Measurements from ENCODE around the gene CUL1. TPM values are rescaled to one million over a fixed set of nuclear protein-coding genes. Genes with fewer than 3 reads are reported as not detected.

CUL1 gene
- total and polyA plus RNA-seq, 12 donors, result 14.0 to 53.4 (median 43.5) TPM

DNA sequence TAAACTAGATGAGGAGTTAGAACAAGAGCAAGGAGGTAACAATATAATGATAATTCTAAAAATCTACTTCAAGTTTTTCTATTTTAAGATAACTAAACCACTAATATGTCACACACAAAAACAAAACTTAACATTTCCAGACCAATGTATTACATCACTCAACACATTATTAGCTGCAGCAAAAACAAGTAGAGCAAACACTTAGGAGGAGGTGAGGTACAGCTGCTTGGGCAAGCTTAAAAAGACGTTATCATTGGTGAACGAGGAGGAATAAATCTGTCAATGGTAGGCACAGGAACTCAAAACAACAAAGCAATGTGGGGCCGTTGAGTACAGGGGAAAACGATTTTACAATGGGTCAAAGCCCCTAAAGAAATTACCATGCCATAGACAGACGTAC, 126.6 kb downstream of the CUL1 start:
- H3K36me3 ChIP-seq, result peaks cover 0 to 63% (median 0%) of the 10 kb centered on the region in 9 donors
- TF ChIP-seq, protein P1, sequence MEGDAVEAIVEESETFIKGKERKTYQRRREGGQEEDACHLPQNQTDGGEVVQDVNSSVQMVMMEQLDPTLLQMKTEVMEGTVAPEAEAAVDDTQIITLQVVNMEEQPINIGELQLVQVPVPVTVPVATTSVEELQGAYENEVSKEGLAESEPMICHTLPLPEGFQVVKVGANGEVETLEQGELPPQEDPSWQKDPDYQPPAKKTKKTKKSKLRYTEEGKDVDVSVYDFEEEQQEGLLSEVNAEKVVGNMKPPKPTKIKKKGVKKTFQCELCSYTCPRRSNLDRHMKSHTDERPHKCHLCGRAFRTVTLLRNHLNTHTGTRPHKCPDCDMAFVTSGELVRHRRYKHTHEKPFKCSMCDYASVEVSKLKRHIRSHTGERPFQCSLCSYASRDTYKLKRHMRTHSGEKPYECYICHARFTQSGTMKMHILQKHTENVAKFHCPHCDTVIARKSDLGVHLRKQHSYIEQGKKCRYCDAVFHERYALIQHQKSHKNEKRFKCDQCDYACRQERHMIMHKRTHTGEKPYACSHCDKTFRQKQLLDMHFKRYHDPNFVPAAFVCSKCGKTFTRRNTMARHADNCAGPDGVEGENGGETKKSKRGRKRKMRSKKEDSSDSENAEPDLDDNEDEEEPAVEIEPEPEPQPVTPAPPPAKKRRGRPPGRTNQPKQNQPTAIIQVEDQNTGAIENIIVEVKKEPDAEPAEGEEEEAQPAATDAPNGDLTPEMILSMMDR (IDR thresholded peaks at IDR 0.05), result no peak
- intact Hi-C loops (cut with DNase I), result loop anchor here in 1 of 10 donors (5.0 kb wide), 1 partner anchor 52 kb away; no protein-coding TSS in a partner anchor
- no peaks in the 10 kb centered on the region for H3K9me3 ChIP-seq
- 80% methylated on average over 5 of the region's 5 CpGs for WGBS, 2 donors
- no peak overlapping the region for H3K4me3 ChIP-seq
- DNase-seq (no peak), ATAC-seq (no peak)
- H3K4me1 ChIP-seq, result no peaks in the 10 kb centered on the region
- H3K27me3 ChIP-seq, result no peaks in the 10 kb centered on the region
- no peak overlapping the region for H3K27ac ChIP-seq

DNA sequence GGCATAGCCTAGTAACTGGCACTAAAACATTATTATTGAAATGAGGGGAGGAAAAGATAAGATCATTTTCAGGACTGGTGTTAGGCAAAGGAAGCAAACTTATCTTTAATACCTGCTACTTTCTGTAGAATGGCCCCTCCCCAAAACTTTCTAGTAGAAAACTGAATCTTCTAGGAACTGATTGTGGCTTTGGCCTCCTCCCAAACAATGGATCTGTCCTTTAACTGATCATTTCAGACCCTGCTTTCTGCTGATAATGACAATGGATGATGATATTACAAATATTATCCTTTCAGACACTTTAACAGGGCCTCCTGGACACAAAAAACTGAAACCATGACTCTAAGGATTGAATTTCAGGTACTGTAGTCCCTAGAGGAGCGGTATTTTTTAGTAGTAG, 130.3 kb downstream of the CUL1 start:
- no peaks in the 10 kb centered on the region for H3K4me1 ChIP-seq
- WGBS, 2 donors, result 36 to 96% methylated on average over 1 of the region's 1 CpG
- H3K36me3 ChIP-seq, result peaks cover 0 to 72% (median 0%) of the 10 kb centered on the region in 9 donors
- no peak for DNase-seq
- TF ChIP-seq, protein P1 (IDR thresholded peaks at IDR 0.05), result no peak
- no peak overlapping the region for H3K4me3 ChIP-seq
- H3K27me3 ChIP-seq, result no peaks in the 10 kb centered on the region
- H3K27ac ChIP-seq, result no peak overlapping the region
- no peaks in the 10 kb centered on the region for H3K9me3 ChIP-seq
- intact Hi-C loops (cut with DNase I), result loop anchor here in 1 of 10 donors (5.0 kb wide), 1 partner anchor 48 kb away; no protein-coding TSS in a partner anchor
- ATAC-seq, result no peak

DNA sequence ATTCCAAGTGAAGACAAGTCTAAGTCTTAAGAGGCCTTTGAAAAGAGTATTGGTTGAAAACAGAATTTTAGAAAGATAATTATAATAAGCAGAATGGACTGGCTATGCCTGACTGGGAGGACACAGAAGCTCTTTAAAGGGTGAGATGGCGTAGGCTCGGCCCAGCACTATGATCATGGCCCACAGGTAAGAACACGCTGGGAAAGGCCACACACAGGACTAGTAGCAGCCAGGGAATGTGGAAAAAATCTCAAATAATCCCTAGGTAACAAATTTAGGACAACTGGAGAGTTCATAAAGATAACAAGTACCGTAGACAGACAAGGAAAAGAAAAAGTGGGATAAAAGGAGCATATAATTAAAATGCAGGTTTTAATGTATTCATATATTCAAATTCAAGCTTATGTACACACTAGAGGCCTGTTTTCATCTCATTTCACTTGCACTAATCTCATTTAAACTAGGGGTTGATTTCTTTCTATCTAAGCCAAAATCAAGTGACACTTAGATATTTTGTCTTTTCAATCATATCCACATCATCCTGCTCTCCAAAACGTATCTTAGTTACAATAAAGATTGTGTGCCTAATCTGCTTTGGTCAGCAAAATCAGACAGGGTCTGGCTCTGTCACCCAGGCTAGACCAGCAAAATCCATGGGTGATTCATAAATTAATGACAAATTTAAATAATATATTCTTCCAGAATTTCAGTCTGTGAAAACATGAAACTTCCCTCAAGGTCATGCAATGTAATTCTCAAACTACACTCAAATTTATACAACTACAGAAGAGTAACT, 132.4 kb downstream of the CUL1 start:
- Histone ChIP-seq H3K4me3 (no peak overlapping the region), H3K9me3 (no peaks in the 10 kb centered on the region), H3K4me1 (no peaks in the 10 kb centered on the region), H3K27ac (no peak overlapping the region), H3K27me3 (no peaks in the 10 kb centered on the region), H3K36me3 (peaks cover 0 to 54% (median 0%) of the 10 kb centered on the region in 9 donors)
- intact Hi-C loops (cut with DNase I), result no loop called here
- DNase-seq (no peak), ATAC-seq (no peak)
- TF ChIP-seq, protein P1 (IDR thresholded peaks at IDR 0.05), result no peak
- WGBS, 2 donors, result 96 to 97% methylated on average over 5 of the region's 5 CpGs

DNA sequence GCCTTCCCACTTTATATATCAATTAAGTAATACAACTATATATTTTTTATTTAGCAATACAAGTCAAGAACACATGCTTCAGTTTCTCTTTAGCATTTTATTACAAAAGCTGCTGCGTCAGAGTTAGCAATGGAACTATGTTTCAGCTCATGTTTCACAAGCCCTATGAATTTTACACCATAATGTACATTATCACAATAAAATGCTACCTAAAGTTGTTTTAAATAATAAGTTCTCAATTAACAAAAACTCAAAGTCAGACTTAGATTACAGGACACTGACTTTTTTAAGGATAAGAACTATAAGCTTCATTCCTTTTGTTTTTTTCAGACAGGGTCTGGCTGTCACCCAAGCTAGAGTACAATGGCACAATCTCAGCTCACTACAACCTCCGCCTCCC, 133.1 kb downstream of the CUL1 start:
- 88 to 91% methylated on average over 2 of the region's 2 CpGs for WGBS, 2 donors
- intact Hi-C loops (cut with DNase I), result no loop called here
- Histone ChIP-seq H3K27ac (no peak overlapping the region), H3K4me1 (no peaks in the 10 kb centered on the region), H3K4me3 (no peak overlapping the region), H3K27me3 (no peaks in the 10 kb centered on the region), H3K9me3 (no peaks in the 10 kb centered on the region), H3K36me3 (peaks cover 0 to 47% (median 0%) of the 10 kb centered on the region in 9 donors)
- no peak for DNase-seq
- TF ChIP-seq, protein P1 (IDR thresholded peaks at IDR 0.05), result no peak
- ATAC-seq, result no peak
